ENCODE measurements around the gene ELOVL1.

The ELOVL1 gene

GRCh38 chr1:43358746-43359693 lies 8.8 kb downstream of the ELOVL1 start, which contains the start of gene CDC20:
TSS of gene CDC20 (plus strand) at chr1:43358981. CDS start at chr1:43359216, 235 bp downstream.
- intact Hi-C loops (cut with DNase I): loop anchor here (5.0 kb wide), 1 partner anchor 62 kb away; no protein-coding TSS in a partner anchor
- DNase-seq: peak; percentile 95 to 100 (median 98)

- intact Hi-C loops (cut with DNase I): loop anchor here (5.0 kb wide), 1 partner anchor 61 kb away; no protein-coding TSS in a partner anchor
- peak in 2 of 10 donors; percentile 21 to 32 for DNase-seq
Measured at GRCh38 chr1:43358121-43358745, 9.6 kb downstream of the ELOVL1 start.

- intact Hi-C loops (cut with DNase I): loop anchor here (2.0 to 5.0 kb wide), 2 partner anchors 60 to 118 kb away; no protein-coding TSS in a partner anchor
- no peak for DNase-seq
Measured at GRCh38 chr1:43357251-43357650, 10.6 kb downstream of the ELOVL1 start.

- intact Hi-C loops (cut with DNase I): loop anchor here (5.0 kb wide), 1 partner anchor 58 kb away; no protein-coding TSS in a partner anchor
- no peak for DNase-seq
Measured at GRCh38 chr1:43354936-43355335, 12.9 kb downstream of the ELOVL1 start.

- no peak for DNase-seq
- intact Hi-C loops (cut with DNase I): no loop called here
Measured at GRCh38 chr1:43354471-43354870, 13.3 kb downstream of the ELOVL1 start.

GRCh38 chr1:43352881-43353280 lies 14.9 kb downstream of the ELOVL1 start:
- intact Hi-C loops (cut with DNase I): no loop called here
- DNase-seq: no peak

GRCh38 chr1:43352351-43352705 lies 15.5 kb downstream of the ELOVL1 start:
- intact Hi-C loops (cut with DNase I): no loop called here
- no peak for DNase-seq

GRCh38 chr1:43351421-43352350 lies 16.1 kb downstream of the ELOVL1 start:
- intact Hi-C loops (cut with DNase I): no loop called here
- no peak for DNase-seq

- intact Hi-C loops (cut with DNase I): no loop called here
- no peak for DNase-seq
Measured at GRCh38 chr1:43350976-43351375, 16.8 kb downstream of the ELOVL1 start.

GRCh38 chr1:43349594-43350306 lies 18.1 kb downstream of the ELOVL1 start:
- intact Hi-C loops (cut with DNase I): no loop called here

GRCh38 chr1:43348809-43349593 lies 18.8 kb downstream of the ELOVL1 start:
- DNase-seq: peak; percentile 43 to 95 (median 60)
- intact Hi-C loops (cut with DNase I): no loop called here

More at GRCh38 chr1:43349594-43350306, 18.1 kb downstream of the ELOVL1 start:
- DNase-seq: peak in 1 of 10 donors; percentile 16

- peak in 3 of 10 donors; percentile 21 to 34 (median 30) for DNase-seq
- intact Hi-C loops (cut with DNase I): no loop called here
Measured at GRCh38 chr1:43348343-43348808, 19.4 kb downstream of the ELOVL1 start.

- DNase-seq: no peak
- intact Hi-C loops (cut with DNase I): no loop called here
Measured at GRCh38 chr1:43346636-43347035, 21.2 kb downstream of the ELOVL1 start.

- intact Hi-C loops (cut with DNase I): no loop called here
- DNase-seq: no peak
Measured at GRCh38 chr1:43345120-43345519, 22.7 kb downstream of the ELOVL1 start.

- intact Hi-C loops (cut with DNase I): no loop called here
- DNase-seq: no peak
Measured at GRCh38 chr1:43344267-43344850, 23.5 kb downstream of the ELOVL1 start.

GRCh38 chr1:43340559-43340958 lies 27.3 kb downstream of the ELOVL1 start:
- no peak for DNase-seq
- intact Hi-C loops (cut with DNase I): no loop called here

- intact Hi-C loops (cut with DNase I): no loop called here
- no peak for DNase-seq
Measured at GRCh38 chr1:43339584-43340232, 28.1 kb downstream of the ELOVL1 start.

GRCh38 chr1:43338001-43338400 lies 29.8 kb downstream of the ELOVL1 start:
- no peak for DNase-seq
- intact Hi-C loops (cut with DNase I): no loop called here
